Left cardiac atrium (tissue), 4 donors: ENCODE data around the gene NKD2. TPM values are rescaled to one million over a fixed set of nuclear protein-coding genes. Genes with fewer than 3 reads are reported as not detected.

Experiments
- ATAC-seq, 2 donors: fragments of 200-7000 bp; cut with Tn5 transposase; one replicate each; pipeline ENCODE4 v1.9.1; 2020; ENCODE audit warnings: mild to moderate bottlenecking in 2 of 2, moderate library complexity in 2 of 2
- DNase-seq: peaks from one replicate; pipeline ENCODE4 v3.0.0-alpha.2; 2020
- intact Hi-C, 2 donors: fragments of 100-400 bp; cut with DNase I; formaldehyde crosslinking; loops; one replicate each; pipeline versions ENCODE4 v1.14.1 to v1.15.1; 2022 to 2023
- microRNA-seq, 2 donors: library from miRNA; unstranded; fragments of <30 nt; microRNA quantifications; one replicate each; pipeline ENCODE4 v1.2.0, GENCODE V29; 2020
- total RNA-seq, 2 donors: library from RNA; stranded (reverse); fragmentation: NEBNext Ultra II Directional; extraction: Animal tissue kit (Norgen Biotek cat#: 25700); gene quantifications; one replicate each; pipeline ENCODE4 v1.2.1, GENCODE V29; 2021
- donor health status: DM: no; HTN: yes; CAD: no.
- donor health status: DM: no; HTN: yes; CAD: no; lungs with severe emphysema.
- donor health status: DM: yes; HTN: yes; CAD: no.
- donor health status: Dilated cardiomyopathy.

NKD2 gene
- total RNA-seq, 2 donors from 2014 or later = 4.4 to 10.4 TPM

DNA sequence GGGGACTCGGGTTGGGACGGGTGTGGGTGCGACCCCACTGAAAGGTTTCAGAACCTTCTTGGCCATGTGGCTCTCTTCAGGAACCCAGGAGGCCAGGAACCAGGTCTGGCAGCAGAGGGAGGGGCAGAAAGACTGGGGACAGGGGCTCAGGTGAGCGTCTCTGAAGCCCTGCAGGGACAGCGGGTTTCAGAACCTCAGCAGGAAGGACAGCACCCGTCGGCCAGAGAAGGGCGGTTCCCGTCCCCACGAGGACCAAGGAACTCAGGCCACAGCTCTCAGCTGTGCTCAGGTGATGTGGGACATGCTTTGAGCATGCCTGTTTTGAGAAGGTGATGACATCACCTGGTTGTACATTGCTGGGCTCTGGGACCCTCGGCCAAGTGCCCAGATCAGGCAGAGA lies 77.5 kb downstream of the NKD2 start:
- ATAC-seq (no peak), DNase-seq (no peak)
- intact Hi-C loops = no loop called here

DNA sequence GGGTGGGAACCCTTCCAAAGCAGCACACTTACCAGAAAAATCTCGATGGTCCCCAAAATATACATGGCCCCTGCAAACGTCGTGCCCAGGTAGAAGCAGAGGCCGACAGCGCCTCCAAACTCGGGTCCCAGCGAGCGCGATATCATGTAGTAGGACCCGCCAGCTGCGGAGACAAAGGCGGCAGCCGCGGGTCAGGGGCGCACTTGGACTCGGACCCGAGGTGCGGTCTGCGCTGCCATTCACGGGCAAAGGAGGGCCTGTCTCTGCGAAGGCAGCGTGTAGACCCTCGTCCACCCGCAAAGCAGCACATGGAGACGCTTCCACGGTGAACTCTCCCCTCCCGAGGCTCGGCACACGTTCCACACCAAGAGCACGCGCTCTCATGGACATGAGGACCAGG lies 78.3 kb downstream of the NKD2 start:
- no peak for ATAC-seq
- DNase-seq = no peak
- intact Hi-C loops = no loop called here

DNA sequence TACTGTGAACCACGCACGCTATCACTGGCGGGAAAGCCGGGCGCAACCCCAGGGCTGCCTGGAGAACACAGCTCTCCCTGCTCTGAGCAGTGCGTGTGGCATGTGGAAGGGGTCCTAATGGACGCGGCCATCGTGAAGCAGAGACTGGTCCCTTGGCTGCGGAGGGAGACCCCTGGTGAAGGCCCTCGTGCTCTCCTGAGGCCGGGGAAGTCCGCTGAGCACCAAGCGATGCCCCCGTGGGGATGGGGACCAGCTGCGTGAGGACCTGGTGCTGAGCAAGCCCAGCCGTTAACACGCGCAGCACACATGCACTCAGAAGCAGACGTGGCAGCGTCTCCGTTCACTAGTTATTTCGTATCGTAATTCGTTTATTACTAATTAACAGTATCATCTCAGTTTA lies 78.8 kb downstream of the NKD2 start:
- DNase-seq (no peak), ATAC-seq (no peak)
- intact Hi-C loops = no loop called here

DNA sequence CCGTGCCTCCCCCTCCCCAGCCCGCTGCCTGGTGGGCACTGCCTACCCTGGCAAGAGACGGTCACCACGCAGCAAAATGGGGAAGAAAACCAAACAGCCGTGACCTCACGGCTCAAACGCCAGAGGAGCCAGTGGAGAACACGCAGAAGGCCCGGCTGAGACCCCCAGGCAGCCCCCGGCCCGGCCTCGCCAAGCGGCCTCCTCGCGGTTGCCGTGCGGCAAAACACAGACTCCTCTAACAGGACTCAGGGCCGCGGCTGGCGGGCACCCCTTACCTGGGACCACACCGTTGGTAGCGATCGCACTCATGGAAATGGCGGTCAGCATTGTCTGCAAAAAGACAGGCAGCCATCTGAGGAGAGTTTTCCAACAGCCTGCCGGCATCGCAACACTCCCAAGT lies 79.4 kb downstream of the NKD2 start:
- no peak for ATAC-seq
- no peak for DNase-seq
- intact Hi-C loops = no loop called here

Small RNA genes within 50 kb of the gene (microRNA-seq; reads per million reads assigned to microRNA genes)
- 0.27 to 0.40 reads per million in 2 donors for gene MIR4635

Other genes with a start within 250 kb of the NKD2 start
- gene ZDHHC11B, start 224.1 kb upstream of the NKD2 start, total RNA-seq = 10 to 100 TPM; 15.4 to 32.5 TPM
- gene ZDHHC11, start 157.8 kb upstream of the NKD2 start, total RNA-seq = 10 to 100 TPM; 31.1 to 36.7 TPM
- gene BRD9, start 116.0 kb upstream of the NKD2 start, total RNA-seq = 10 to 100 TPM; 26.8 to 39.3 TPM
- 1 to 10 TPM in 1 of 2 donors, under 1 TPM in 1; 0.88 to 1.1 TPM for gene TRIP13, start 115.9 kb upstream of the NKD2 start, total RNA-seq
- gene SLC12A7, start 103.3 kb downstream of the NKD2 start, total RNA-seq = 10 to 100 TPM; 53.7 to 54.1 TPM
- gene SLC6A19, start 192.8 kb downstream of the NKD2 start, total RNA-seq = not detected
- gene SLC6A18, start 216.6 kb downstream of the NKD2 start, total RNA-seq = not detected